HepG2 (cell line): ENCODE data around the gene COL5A2. TPM values are rescaled to one million over a fixed set of nuclear protein-coding genes. Genes with fewer than 3 reads are reported as not detected.

Experiments used
- ATAC-seq: fragments of 200-7000 bp; cut with Tn5 transposase; 3 replicates; pipeline ENCODE4 v1.9.1; 2020; ENCODE audit warnings: mild to moderate bottlenecking, moderate library complexity
- BruUV-seq: library from RNA; stranded (reverse); fragments of 400-500 nt; replicated peaks from 2 replicates; lab custom pipeline; 2021; lab: Mats Ljungman, UMichigan
- CTCF ChIA-PET: fragments of 300-600 bp; formaldehyde crosslinking; extraction: SDS; loops from one replicate; lab custom pipeline; 2021; ENCODE audit warnings: low total read pairs, inconsistent platforms, low intra/inter-chr PET ratio; lab: Yijun Ruan, JAX
- POLR2A ChIA-PET: fragments of 350-600 bp; sonication (Branson Sonifier 250); formaldehyde crosslinking; loops from one replicate; lab custom pipeline; 2020; ENCODE audit warnings: antibody characterized with exemption, inconsistent platforms; lab: Yijun Ruan, JAX
- DNase-seq: peaks from one replicate; pipeline ENCODE4 v3.0.0-alpha.2; 2015; ENCODE audit warnings: low spot score
- FAIRE-seq: peaks from 3 replicates; lab custom pipeline; 2011; peaks lifted over from hg19 to GRCh38; lab: Jason Lieb, UNC
- H2AFZ ChIP-seq: one replicate; pipeline ENCODE4 v1.6.1; 2011; ENCODE audit warnings: low read length, inconsistent platforms
- H3K27ac ChIP-seq: fragments of 300-600 bp; 3 replicates; pipeline ENCODE4 v1.8.0; 2011; ENCODE audit warnings: mixed run types, mild to moderate bottlenecking, mixed read lengths, low read length, inconsistent platforms; ENCODE audit not compliant: insufficient read depth; ENCODE audit errors: extremely low read length
- H3K27me3 ChIP-seq, 2 experiments: fragments of 200-600 bp in 1 of 2; 2 replicates in 1 of 2; 3 replicates in 1 of 2; pipeline versions ENCODE4 v1.6.0 to v1.8.0; 2011; ENCODE audit warnings: low read length in 2 of 2, mild to moderate bottlenecking in 2 of 2, moderate library complexity in 2 of 2, inconsistent platforms in 1 of 2; ENCODE audit not compliant: insufficient read depth in 2 of 2, control insufficient read depth in 1 of 2
- H3K36me3 ChIP-seq, 2 experiments: fragments of 200-600 bp in 1 of 2; replicated peaks in 1 of 2; 2 replicates in 1 of 2; 3 replicates in 1 of 2; pipeline versions ENCODE4 v1.5.1 to v1.8.0; 2011; ENCODE audit warnings: low read length in 2 of 2, inconsistent platforms in 1 of 2; ENCODE audit not compliant: insufficient read depth in 2 of 2, control insufficient read depth in 1 of 2
- H3K4me1 ChIP-seq: 2 replicates; pipeline ENCODE4 v1.5.1; 2012; ENCODE audit warnings: low read length, inconsistent platforms; ENCODE audit not compliant: insufficient read depth
- H3K4me2 ChIP-seq: 2 replicates; pipeline ENCODE4 v1.6.0; 2011; ENCODE audit warnings: low read depth, low read length, inconsistent platforms
- H3K4me3 ChIP-seq, 3 experiments: fragments of 200-600 bp in 1 of 3; sonication (generic), shearing (Covaris generic) in 1 of 3; replicated peaks in 1 of 3; 2 replicates each; pipeline ENCODE4 v1.5.1; 2011 to 2016; ENCODE audit warnings: low read length in 3 of 3, inconsistent platforms in 2 of 3, low read depth in 2 of 3, mild to moderate bottlenecking in 2 of 3, control low read depth in 1 of 3, mixed read lengths in 1 of 3; ENCODE audit not compliant: insufficient read depth in 1 of 3
- H3K79me2 ChIP-seq: one replicate; pipeline ENCODE4 v1.6.1; 2011; ENCODE audit warnings: low read length, inconsistent platforms; ENCODE audit not compliant: insufficient read depth
- H3K9ac ChIP-seq: 2 replicates; pipeline ENCODE4 v1.6.0; 2011; ENCODE audit warnings: mild to moderate bottlenecking, low read depth, low read length, inconsistent platforms; ENCODE audit not compliant: insufficient read depth
- H3K9me3 ChIP-seq: 2 replicates; pipeline ENCODE4 v1.5.1; 2012; ENCODE audit warnings: mild to moderate bottlenecking, low read length
- H4K20me1 ChIP-seq: 2 replicates; pipeline ENCODE4 v1.6.0; 2011; ENCODE audit warnings: inconsistent platforms, mild to moderate bottlenecking, low read length, moderate library complexity; ENCODE audit not compliant: insufficient read depth
- DMAP1 ChIP-seq: IDR thresholded peaks from 2 replicates; pipeline ENCODE4 v1.6.1; 2016
- EHMT2 ChIP-seq: fragments of 200-600 bp; sonication (generic); IDR thresholded peaks from 2 replicates; pipeline ENCODE4 v1.7.0; 2017; ENCODE audit warnings: antibody characterized with exemption, low read depth, low read length, borderline replicate concordance
- TBL1XR1 ChIP-seq: fragments of 150-350 bp; IDR thresholded peaks from 2 replicates; pipeline ENCODE4 v1.6.1; 2014; ENCODE audit warnings: borderline replicate concordance, low read length; ENCODE audit not compliant: partially characterized antibody
- ZNF772 ChIP-seq: sonication (generic); formaldehyde crosslinking; IDR thresholded peaks from 2 replicates; pipeline ENCODE4 v1.5.0; 2020; ENCODE audit warnings: mild to moderate bottlenecking, missing genetic modification reagents
- WGBS: methylation state at CpG from one replicate; pipeline ENCODE4 v1.1.6; 2017; ENCODE audit warnings: low lambda C conversion rate; 5-methylcytosine and 5-hydroxymethylcytosine counted together
- in situ Hi-C: cut with HindIII; loops from 2 replicates; pipeline ENCODE4 v1.10.0; 2017; ENCODE audit warnings: low pct_unique_long_range_greater_than_20kb; ENCODE audit not compliant: extremely low pct_ligation_motif_present
- intact Hi-C: fragments of 100-400 bp; cut with micrococcal nuclease; formaldehyde crosslinking; loops from one replicate; pipeline ENCODE4 v1.10.0; 2022; ENCODE audit not compliant: unreplicated experiment
- polyA plus RNA-seq, 8 experiments: library from polyadenylated mRNA; depleted of rRNA in 3 of 8; stranded (reverse) in 7 of 8; unstranded in 1 of 8; fragments of >200 nt; fragmentation: Illumina TruSeq in 4 of 8; extraction: Trizol in 4 of 8; gene quantifications; 2 replicates each; pipeline versions ENCODE4 v1.2.1 to v1.2.3, GENCODE V29; 2011 to 2016; ENCODE audit warnings: low read depth in 4 of 8, missing spikeins in 1 of 8, mixed read lengths in 1 of 8; ENCODE audit not compliant: insufficient read depth in 1 of 8
- total RNA-seq, 5 experiments: library from RNA; depleted of rRNA; stranded (reverse); fragments of >200 nt; fragmentation: Illumina TruSeq; extraction: Trizol; gene quantifications; 2 replicates each; pipeline ENCODE4 v1.2.3, GENCODE V29; 2016; ENCODE audit warnings: low read depth in 1 of 5
- TF ChIP-seq, protein P1 (sequence below): sonication (generic); formaldehyde crosslinking; IDR thresholded peaks from 2 replicates; pipeline ENCODE4 v1.8.0; 2022; ENCODE audit warnings: mild to moderate bottlenecking, missing genetic modification reagents, moderate library complexity
- TF ChIP-seq, protein P2 (sequence below): sonication (generic); formaldehyde crosslinking; IDR thresholded peaks from 2 replicates; pipeline ENCODE4 v1.4.0; 2020; ENCODE audit warnings: missing genetic modification reagents, borderline replicate concordance

Gene COL5A2
- total and polyA plus RNA-seq, 2 of the 13 experiments (the other 11 are each of a cell fraction or from before 2014, with no cell fraction given) = 0.83 to 1.5 TPM

- ChIA-PET CTCF (no interaction called here), POLR2A (no interaction called here)
- FAIRE-seq (no peak), DNase-seq (no peak), ATAC-seq (no peak)
- Histone ChIP-seq H3K79me2 (no peaks in the 10 kb centered on the region), H3K9me3 (no peaks in the 10 kb centered on the region), H3K4me2 (no peak overlapping the region), H3K36me3 (no peaks in the 10 kb centered on the region), H2AFZ (no peak overlapping the region), H3K4me1 (peaks cover 12% of the 10 kb centered on the region), H3K9ac (no peak overlapping the region), H3K27me3 (no peaks in the 10 kb centered on the region), H3K27ac (no peak overlapping the region), H4K20me1 (no peaks in the 10 kb centered on the region), H3K4me3 (no peak overlapping the region)
- intact Hi-C loops (no loop called here), in situ Hi-C loops (no loop called here)
- TF ChIP-seq ZNF772 = no peak
- no peak for TF ChIP-seq EHMT2
- TF ChIP-seq TBL1XR1 = no peak
- TF ChIP-seq, protein P1, sequence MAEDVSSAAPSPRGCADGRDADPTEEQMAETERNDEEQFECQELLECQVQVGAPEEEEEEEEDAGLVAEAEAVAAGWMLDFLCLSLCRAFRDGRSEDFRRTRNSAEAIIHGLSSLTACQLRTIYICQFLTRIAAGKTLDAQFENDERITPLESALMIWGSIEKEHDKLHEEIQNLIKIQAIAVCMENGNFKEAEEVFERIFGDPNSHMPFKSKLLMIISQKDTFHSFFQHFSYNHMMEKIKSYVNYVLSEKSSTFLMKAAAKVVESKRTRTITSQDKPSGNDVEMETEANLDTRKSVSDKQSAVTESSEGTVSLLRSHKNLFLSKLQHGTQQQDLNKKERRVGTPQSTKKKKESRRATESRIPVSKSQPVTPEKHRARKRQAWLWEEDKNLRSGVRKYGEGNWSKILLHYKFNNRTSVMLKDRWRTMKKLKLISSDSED = no peak
- TF ChIP-seq DMAP1 (CRISPR knock-in tag) = no peak
- TF ChIP-seq, protein P2, sequence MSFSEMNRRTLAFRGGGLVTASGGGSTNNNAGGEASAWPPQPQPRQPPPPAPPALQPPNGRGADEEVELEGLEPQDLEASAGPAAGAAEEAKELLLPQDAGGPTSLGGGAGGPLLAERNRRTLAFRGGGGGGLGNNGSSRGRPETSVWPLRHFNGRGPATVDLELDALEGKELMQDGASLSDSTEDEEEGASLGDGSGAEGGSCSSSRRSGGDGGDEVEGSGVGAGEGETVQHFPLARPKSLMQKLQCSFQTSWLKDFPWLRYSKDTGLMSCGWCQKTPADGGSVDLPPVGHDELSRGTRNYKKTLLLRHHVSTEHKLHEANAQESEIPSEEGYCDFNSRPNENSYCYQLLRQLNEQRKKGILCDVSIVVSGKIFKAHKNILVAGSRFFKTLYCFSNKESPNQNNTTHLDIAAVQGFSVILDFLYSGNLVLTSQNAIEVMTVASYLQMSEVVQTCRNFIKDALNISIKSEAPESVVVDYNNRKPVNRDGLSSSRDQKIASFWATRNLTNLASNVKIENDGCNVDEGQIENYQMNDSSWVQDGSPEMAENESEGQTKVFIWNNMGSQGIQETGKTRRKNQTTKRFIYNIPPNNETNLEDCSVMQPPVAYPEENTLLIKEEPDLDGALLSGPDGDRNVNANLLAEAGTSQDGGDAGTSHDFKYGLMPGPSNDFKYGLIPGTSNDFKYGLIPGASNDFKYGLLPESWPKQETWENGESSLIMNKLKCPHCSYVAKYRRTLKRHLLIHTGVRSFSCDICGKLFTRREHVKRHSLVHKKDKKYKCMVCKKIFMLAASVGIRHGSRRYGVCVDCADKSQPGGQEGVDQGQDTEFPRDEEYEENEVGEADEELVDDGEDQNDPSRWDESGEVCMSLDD = no peak
- no TSS peak for BruUV-seq
- 73% methylated on average over 4 of the region's 4 CpGs for WGBS
Observed at GRCh38 chr2:189177251-189177840, 2.2 kb downstream of the COL5A2 start.
